SK-N-SH (cell line): Measurements from ENCODE around the gene SHROOM3. TPM values are rescaled to one million over a fixed set of nuclear protein-coding genes. Genes with fewer than 3 reads are reported as not detected.

Experiments used
- CTCF ChIA-PET: fragments of 300-600, 350-600 bp; formaldehyde crosslinking; extraction: SDS; loops from one replicate; lab custom pipeline; 2021; lab: Yijun Ruan, JAX
- POLR2A ChIA-PET: fragments of 350-600 bp; sonication (Branson Sonifier 250); formaldehyde crosslinking; extraction: SDS; loops from one replicate; lab custom pipeline; 2020; ENCODE audit warnings: antibody characterized with exemption, inconsistent platforms; lab: Yijun Ruan, JAX
- DNase-seq: peaks from one replicate; pipeline ENCODE4 v3.0.0; 2012
- H2AFZ ChIP-seq: fragments of 200-600 bp; sonication (generic); 2 replicates; pipeline ENCODE4 v1.8.1; 2016; ENCODE audit warnings: antibody characterized with exemption, mild to moderate bottlenecking, low read depth
- H3F3A ChIP-seq: fragments of 200-600 bp; sonication (generic); replicated peaks from 2 replicates; pipeline ENCODE3; 2016; ENCODE audit warnings: antibody characterized with exemption, mild to moderate bottlenecking; ENCODE audit not compliant: insufficient read depth
- H3K27ac ChIP-seq, 2 experiments: fragments of 200-500 bp in 1 of 2; fragments of 200-600 bp in 1 of 2; sonication (Bioruptor generic) in 1 of 2; sonication (generic), shearing (Covaris generic) in 1 of 2; 2 replicates each; pipeline versions ENCODE4 v1.5.1 to v1.6.1; 2014 to 2016; ENCODE audit warnings: low read depth in 2 of 2, inconsistent platforms in 1 of 2, low read length in 1 of 2, mild to moderate bottlenecking in 1 of 2, mixed read lengths in 1 of 2
- H3K27me3 ChIP-seq: fragments of 200-600 bp; sonication (generic), shearing (Covaris generic); 2 replicates; pipeline ENCODE4 v1.6.1; 2016; ENCODE audit warnings: mixed run types; ENCODE audit not compliant: insufficient read depth
- H3K36me3 ChIP-seq, 2 experiments: fragments of 200-500 bp in 1 of 2; fragments of 200-600 bp in 1 of 2; sonication (Bioruptor generic) in 1 of 2; sonication (generic) in 1 of 2; replicated peaks in 1 of 2; 2 replicates each; pipeline versions ENCODE3 to v1.5.1; 2014 to 2016; ENCODE audit warnings: low read length in 1 of 2, mild to moderate bottlenecking in 1 of 2; ENCODE audit not compliant: insufficient read depth in 2 of 2, control insufficient read depth in 1 of 2
- H3K4me1 ChIP-seq, 2 experiments: fragments of 200-500 bp in 1 of 2; fragments of 200-600 bp in 1 of 2; sonication (Bioruptor generic) in 1 of 2; sonication (generic), shearing (Covaris generic) in 1 of 2; 2 replicates each; pipeline versions ENCODE4 v1.5.1 to v1.6.1; 2014 to 2016; ENCODE audit warnings: low read depth in 1 of 2, low read length in 1 of 2, mixed run types in 1 of 2; ENCODE audit not compliant: insufficient read depth in 2 of 2, control insufficient read depth in 1 of 2
- H3K4me2 ChIP-seq: fragments of 200-600 bp; sonication (generic), shearing (Covaris generic); 2 replicates; pipeline ENCODE4 v1.6.1; 2017; ENCODE audit warnings: mixed run types
- H3K4me3 ChIP-seq, 2 experiments: fragments of 200-500 bp in 1 of 2; fragments of 200-600 bp in 1 of 2; sonication (Bioruptor generic) in 1 of 2; sonication (generic), shearing (Covaris generic) in 1 of 2; 2 replicates each; pipeline versions ENCODE4 v1.5.1 to v1.8.1; 2014 to 2016; ENCODE audit warnings: low read depth in 2 of 2, inconsistent platforms in 1 of 2, low read length in 1 of 2, mild to moderate bottlenecking in 1 of 2, mixed read lengths in 1 of 2, moderate library complexity in 1 of 2
- H3K79me2 ChIP-seq: fragments of 200-600 bp; sonication (generic); 2 replicates; pipeline ENCODE4 v1.8.1; 2017; ENCODE audit warnings: mild to moderate bottlenecking; ENCODE audit not compliant: insufficient read depth
- H3K9ac ChIP-seq: fragments of 200-600 bp; sonication (generic); 2 replicates; pipeline ENCODE4 v1.6.1; 2017; ENCODE audit warnings: mixed run types
- H3K9me2 ChIP-seq: fragments of 200-600 bp; sonication (generic); 2 replicates; pipeline ENCODE4 v1.6.1; 2017; ENCODE audit warnings: mixed run types
- H3K9me3 ChIP-seq: fragments of 200-600 bp; sonication (generic); 2 replicates; pipeline ENCODE4 v1.6.1; 2017; ENCODE audit warnings: mixed run types, mild to moderate bottlenecking, moderate library complexity
- H4K20me1 ChIP-seq: fragments of 200-600 bp; sonication (generic); 2 replicates; pipeline ENCODE4 v1.6.1; 2017; ENCODE audit warnings: mild to moderate bottlenecking, mixed run types; ENCODE audit not compliant: insufficient read depth
- CTCF ChIP-seq: fragments of 200-600 bp; sonication (generic); IDR thresholded peaks from 2 replicates; pipeline ENCODE4 v1.6.1; 2017; ENCODE audit warnings: antibody characterized with exemption, mild to moderate bottlenecking, moderate library complexity
- EP300 ChIP-seq, 2 experiments: IDR thresholded peaks; 2 replicates each; pipeline versions ENCODE4 v1.4.0 to v1.6.1; 2012; ENCODE audit warnings: borderline replicate concordance in 1 of 2, low read depth in 1 of 2, low read length in 1 of 2
- GATA2 ChIP-seq: sonication (generic); formaldehyde crosslinking; IDR thresholded peaks from 2 replicates; pipeline ENCODE4 v1.5.0; 2020; ENCODE audit warnings: mild to moderate bottlenecking, missing genetic modification reagents
- JUND ChIP-seq: IDR thresholded peaks from 2 replicates; pipeline ENCODE4 v1.4.0; 2012
- MXI1 ChIP-seq: IDR thresholded peaks from 2 replicates; pipeline ENCODE4 v1.6.1; 2012; ENCODE audit warnings: mild to moderate bottlenecking, low read depth, low read length, improper control_type of control experiment
- NFIC ChIP-seq: IDR thresholded peaks from 2 replicates; pipeline ENCODE4 v1.4.0; 2012; ENCODE audit warnings: borderline replicate concordance
- RAD21 ChIP-seq: IDR thresholded peaks from 2 replicates; pipeline ENCODE4 v1.6.1; 2012; ENCODE audit warnings: mild to moderate bottlenecking, low read length
- RXRA ChIP-seq: IDR thresholded peaks from 2 replicates; pipeline ENCODE4 v1.4.0; 2012; ENCODE audit warnings: low read depth, mild to moderate bottlenecking, borderline replicate concordance
- SIN3A ChIP-seq: IDR thresholded peaks from 2 replicates; pipeline ENCODE4 v1.6.1; 2012; ENCODE audit warnings: low read depth, mild to moderate bottlenecking, low read length, moderate library complexity, borderline replicate concordance
- YY1 ChIP-seq: IDR thresholded peaks from 2 replicates; pipeline ENCODE4 v1.4.0; 2012; ENCODE audit warnings: low read depth, mild to moderate bottlenecking
- ZBTB33 ChIP-seq: IDR thresholded peaks from 2 replicates; pipeline ENCODE4 v1.4.0; 2012; ENCODE audit warnings: low read depth, borderline replicate concordance
- WGBS: methylation state at CpG from one replicate; pipeline ENCODE4 v1.1.6; 2017; ENCODE audit warnings: low lambda C conversion rate; 5-methylcytosine and 5-hydroxymethylcytosine counted together
- polyA plus RNA-seq, 3 experiments: library from polyadenylated mRNA; depleted of rRNA; stranded (reverse); fragments of >200 nt; gene quantifications; 2 replicates each; pipeline ENCODE4 v1.2.3, GENCODE V29; 2012
- TF ChIP-seq, protein P1 (sequence below): IDR thresholded peaks from 2 replicates; pipeline ENCODE4; 2012
- TF ChIP-seq, protein P2 (sequence below): fragments of 150-350 bp; IDR thresholded peaks from 2 replicates; pipeline ENCODE4 v1.6.1; 2016; ENCODE audit warnings: mild to moderate bottlenecking, low read depth, low read length

Gene SHROOM3
- polyA plus RNA-seq, 1 of the 3 experiments (the other 2 are of a cell fraction), result 4.3 TPM

DNA sequence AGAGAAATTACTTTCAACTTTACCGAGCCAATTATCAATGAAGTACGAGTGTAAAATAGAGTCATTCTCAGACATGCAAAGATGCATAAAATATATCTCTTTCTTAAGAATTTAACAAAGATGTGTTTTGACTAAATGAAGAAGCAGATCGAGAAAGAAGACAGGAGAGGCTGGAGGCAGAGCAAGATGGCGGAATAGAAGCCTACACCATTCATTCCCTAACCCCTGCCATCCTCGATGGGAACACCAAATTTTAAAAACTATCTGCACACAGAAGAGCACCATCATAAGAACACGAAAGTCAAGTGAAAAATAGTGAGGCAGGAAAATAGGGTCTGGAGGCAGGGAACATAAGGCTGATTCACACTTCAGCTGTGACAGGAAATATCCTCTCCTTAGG, 49.1 kb upstream of the SHROOM3 start:
- Histone ChIP-seq H3K79me2 (no peaks in the 10 kb centered on the region), H3K9ac (no peak overlapping the region), H3K4me3 (no peak overlapping the region), H3K4me2 (no peak overlapping the region), H3K4me1 (no peaks in the 10 kb centered on the region), H4K20me1 (no peaks in the 10 kb centered on the region), H3K9me2 (no peaks in the 10 kb centered on the region), H3K27ac (no peak overlapping the region), H3K36me3 (no peaks in the 10 kb centered on the region), H2AFZ (no peak overlapping the region), H3K9me3 (0 out of 2 replicates have a peak, but pooled peaks cover 3% of the 10 kb centered on the region), H3F3A (no peaks in the 10 kb centered on the region), H3K27me3 (no peaks in the 10 kb centered on the region)
- WGBS, result 68% methylated on average over 6 of the region's 6 CpGs
- CTCF ChIA-PET, result no interaction called here
- no peak for TF ChIP-seq RXRA
- no peak for TF ChIP-seq RAD21
- TF ChIP-seq EP300 (IDR thresholded peaks at IDR 0.05; ENCODE audit: borderline replicate concordance in 1 of 2, low read depth in 1 of 2, low read length in 1 of 2), result no peak
- no peak for TF ChIP-seq GATA2
- TF ChIP-seq ZBTB33, result no peak
- no peak for TF ChIP-seq MXI1
- TF ChIP-seq YY1, result no peak
- TF ChIP-seq SIN3A, result no peak
- DNase-seq, result no peak
- POLR2A ChIA-PET, result no interaction called here

GRCh38 chr4:76386566-76387305, 48.3 kb upstream of the SHROOM3 start:
- H3F3A ChIP-seq, result no peaks in the 10 kb centered on the region
- H3K79me2 ChIP-seq, result no peaks in the 10 kb centered on the region
- no peak overlapping the region for H3K27ac ChIP-seq
- no peak overlapping the region for H2AFZ ChIP-seq
- 0 out of 2 replicates have a peak, but pooled peaks cover 3% of the 10 kb centered on the region for H3K9me3 ChIP-seq
- H3K27me3 ChIP-seq, result no peaks in the 10 kb centered on the region
- H3K4me3 ChIP-seq, result no peak overlapping the region
- 71% methylated on average over 4 of the region's 6 CpGs for WGBS
- no peaks in the 10 kb centered on the region for H3K36me3 ChIP-seq
- TF ChIP-seq, protein P1, sequence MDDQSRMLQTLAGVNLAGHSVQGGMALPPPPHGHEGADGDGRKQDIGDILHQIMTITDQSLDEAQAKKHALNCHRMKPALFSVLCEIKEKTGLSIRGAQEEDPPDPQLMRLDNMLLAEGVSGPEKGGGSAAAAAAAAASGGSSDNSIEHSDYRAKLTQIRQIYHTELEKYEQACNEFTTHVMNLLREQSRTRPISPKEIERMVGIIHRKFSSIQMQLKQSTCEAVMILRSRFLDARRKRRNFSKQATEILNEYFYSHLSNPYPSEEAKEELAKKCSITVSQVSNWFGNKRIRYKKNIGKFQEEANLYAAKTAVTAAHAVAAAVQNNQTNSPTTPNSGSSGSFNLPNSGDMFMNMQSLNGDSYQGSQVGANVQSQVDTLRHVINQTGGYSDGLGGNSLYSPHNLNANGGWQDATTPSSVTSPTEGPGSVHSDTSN, result no peak
- TF ChIP-seq, protein P2, sequence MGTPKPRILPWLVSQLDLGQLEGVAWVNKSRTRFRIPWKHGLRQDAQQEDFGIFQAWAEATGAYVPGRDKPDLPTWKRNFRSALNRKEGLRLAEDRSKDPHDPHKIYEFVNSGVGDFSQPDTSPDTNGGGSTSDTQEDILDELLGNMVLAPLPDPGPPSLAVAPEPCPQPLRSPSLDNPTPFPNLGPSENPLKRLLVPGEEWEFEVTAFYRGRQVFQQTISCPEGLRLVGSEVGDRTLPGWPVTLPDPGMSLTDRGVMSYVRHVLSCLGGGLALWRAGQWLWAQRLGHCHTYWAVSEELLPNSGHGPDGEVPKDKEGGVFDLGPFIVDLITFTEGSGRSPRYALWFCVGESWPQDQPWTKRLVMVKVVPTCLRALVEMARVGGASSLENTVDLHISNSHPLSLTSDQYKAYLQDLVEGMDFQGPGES, result no peak
- TF ChIP-seq RXRA, result no peak
- TF ChIP-seq NFIC, result no peak
- no peak for TF ChIP-seq CTCF
- no peak for TF ChIP-seq JUND
- H4K20me1 ChIP-seq, result no peaks in the 10 kb centered on the region
- H3K9me2 ChIP-seq, result no peaks in the 10 kb centered on the region
- no peak overlapping the region for H3K4me2 ChIP-seq
- ChIA-PET POLR2A (no interaction called here), CTCF (interaction anchor here (1.0 kb wide), 1 partner anchor 118 kb away, joined by 4 read pairs; no protein-coding TSS in a partner anchor)
- no peak overlapping the region for H3K9ac ChIP-seq
- no peaks in the 10 kb centered on the region for H3K4me1 ChIP-seq
- no peak for DNase-seq
